Hematopoietic multipotent progenitor cell treated with erythropoietin and hydrocortisone succinate and interleukin-3 and kit ligand, for 17 days (in vitro differentiated cells): ENCODE results near the gene KCNIP4.

ENCODE experiments used
- DNase-seq: peaks from one replicate; pipeline ENCODE4 v3.0.0-alpha.2; 2015; ENCODE audit warnings: low spot score

Gene KCNIP4

GRCh38 chr4:21763855-21764254 is 184.7 kb downstream of the KCNIP4 start:
- no peak for DNase-seq

GRCh38 chr4:21757248-21757647 is 191.3 kb downstream of the KCNIP4 start:
- no peak for DNase-seq

- DNase-seq = no peak
Observed at GRCh38 chr4:21753084-21753760, 195.3 kb downstream of the KCNIP4 start.

GRCh38 chr4:21752616-21753015 is 196.0 kb downstream of the KCNIP4 start:
- DNase-seq = no peak

GRCh38 chr4:21749924-21750323 is 198.6 kb downstream of the KCNIP4 start:
- no peak for DNase-seq

- DNase-seq = no peak
Observed at GRCh38 chr4:21749412-21749811, 199.2 kb downstream of the KCNIP4 start.

GRCh38 chr4:21744046-21744445 is 204.5 kb downstream of the KCNIP4 start:
- no peak for DNase-seq

GRCh38 chr4:21742326-21742725 is 206.2 kb downstream of the KCNIP4 start:
- DNase-seq = no peak

GRCh38 chr4:21738821-21739220 is 209.8 kb downstream of the KCNIP4 start:
- DNase-seq = no peak

GRCh38 chr4:21735866-21736265 is 212.7 kb downstream of the KCNIP4 start:
- no peak for DNase-seq

GRCh38 chr4:21733894-21734630 is 214.5 kb downstream of the KCNIP4 start:
- DNase-seq = no peak

- DNase-seq = no peak
Observed at GRCh38 chr4:21728304-21728703, 220.3 kb downstream of the KCNIP4 start.

GRCh38 chr4:21726255-21726815 is 222.2 kb downstream of the KCNIP4 start:
- DNase-seq = no peak

- no peak for DNase-seq
Observed at GRCh38 chr4:21722157-21722839, 226.3 kb downstream of the KCNIP4 start.

GRCh38 chr4:21716531-21716930 is 232.0 kb downstream of the KCNIP4 start:
- DNase-seq = no peak

GRCh38 chr4:21710179-21710835 is 238.3 kb downstream of the KCNIP4 start:
- no peak for DNase-seq

GRCh38 chr4:21709761-21710160 is 238.8 kb downstream of the KCNIP4 start:
- DNase-seq = no peak

- DNase-seq = no peak
Observed at GRCh38 chr4:21709031-21709430, 239.5 kb downstream of the KCNIP4 start.

- DNase-seq = no peak
Observed at GRCh38 chr4:21699446-21699845, 249.1 kb downstream of the KCNIP4 start.

GRCh38 chr4:21697583-21697982 is 251.0 kb downstream of the KCNIP4 start:
- DNase-seq = no peak

- DNase-seq = no peak
Observed at GRCh38 chr4:21695141-21695540, 253.4 kb downstream of the KCNIP4 start.

GRCh38 chr4:21692241-21692640 is 256.3 kb downstream of the KCNIP4 start:
- no peak for DNase-seq
